Nephron progenitor cell (in vitro differentiated cells): Measurements from ENCODE around the gene SEMA5B.

Source experiments
- DNase-seq: peaks from one replicate; pipeline ENCODE4 v3.0.0; 2021
- H3K27ac Mint-ChIP-seq: 2 replicates; pipeline ENCODE4 v1.8.0; 2021; ENCODE audit warnings: mild to moderate bottlenecking, moderate library complexity, mixed read lengths
- H3K27me3 Mint-ChIP-seq: 2 replicates; pipeline ENCODE4 v1.8.0; 2021; ENCODE audit warnings: mild to moderate bottlenecking, low read depth, mixed read lengths; ENCODE audit not compliant: poor library complexity
- H3K36me3 Mint-ChIP-seq: 2 replicates; pipeline ENCODE4 v1.8.0; 2021; ENCODE audit warnings: low read depth, mixed read lengths
- H3K4me1 Mint-ChIP-seq: 2 replicates; pipeline ENCODE4 v1.8.0; 2021; ENCODE audit warnings: mixed read lengths
- H3K4me3 Mint-ChIP-seq: 2 replicates; pipeline ENCODE4 v1.8.0; 2021; ENCODE audit warnings: mild to moderate bottlenecking, moderate library complexity, mixed read lengths
- H3K9me3 Mint-ChIP-seq: 2 replicates; pipeline ENCODE4 v1.8.0; 2021; ENCODE audit warnings: mild to moderate bottlenecking, moderate library complexity, mixed read lengths
- CTCF ChIP-seq: fragments of 200-600 bp; sonication (generic); IDR thresholded peaks from 2 replicates; pipeline ENCODE4 v1.5.0; 2021; ENCODE audit warnings: antibody characterized with exemption

The SEMA5B gene

GRCh38 chr3:123004201-123004918 lies 23.2 kb downstream of the SEMA5B start:
- no peak for TF ChIP-seq CTCF
- Mint-ChIP-seq H3K27ac (no peak overlapping the region), H3K4me1 (peaks cover 71% of the 10 kb centered on the region)

GRCh38 chr3:123002749-123003497 lies 24.6 kb downstream of the SEMA5B start:
- no peaks in the 10 kb centered on the region for H3K9me3 Mint-ChIP-seq
- no peak for DNase-seq
- no peak for TF ChIP-seq CTCF
- no peak overlapping the region for H3K4me3 Mint-ChIP-seq
- H3K27ac Mint-ChIP-seq: no peak overlapping the region
- no peaks in the 10 kb centered on the region for H3K36me3 Mint-ChIP-seq
- H3K27me3 Mint-ChIP-seq: peaks cover 48% of the 10 kb centered on the region
- H3K4me1 Mint-ChIP-seq: peaks cover 69% of the 10 kb centered on the region

More at GRCh38 chr3:123004201-123004918, 23.2 kb downstream of the SEMA5B start:
- no peak overlapping the region for H3K4me3 Mint-ChIP-seq
- DNase-seq: no peak
- H3K36me3 Mint-ChIP-seq: no peaks in the 10 kb centered on the region
- H3K9me3 Mint-ChIP-seq: no peaks in the 10 kb centered on the region
- peaks cover 48% of the 10 kb centered on the region for H3K27me3 Mint-ChIP-seq

DNA sequence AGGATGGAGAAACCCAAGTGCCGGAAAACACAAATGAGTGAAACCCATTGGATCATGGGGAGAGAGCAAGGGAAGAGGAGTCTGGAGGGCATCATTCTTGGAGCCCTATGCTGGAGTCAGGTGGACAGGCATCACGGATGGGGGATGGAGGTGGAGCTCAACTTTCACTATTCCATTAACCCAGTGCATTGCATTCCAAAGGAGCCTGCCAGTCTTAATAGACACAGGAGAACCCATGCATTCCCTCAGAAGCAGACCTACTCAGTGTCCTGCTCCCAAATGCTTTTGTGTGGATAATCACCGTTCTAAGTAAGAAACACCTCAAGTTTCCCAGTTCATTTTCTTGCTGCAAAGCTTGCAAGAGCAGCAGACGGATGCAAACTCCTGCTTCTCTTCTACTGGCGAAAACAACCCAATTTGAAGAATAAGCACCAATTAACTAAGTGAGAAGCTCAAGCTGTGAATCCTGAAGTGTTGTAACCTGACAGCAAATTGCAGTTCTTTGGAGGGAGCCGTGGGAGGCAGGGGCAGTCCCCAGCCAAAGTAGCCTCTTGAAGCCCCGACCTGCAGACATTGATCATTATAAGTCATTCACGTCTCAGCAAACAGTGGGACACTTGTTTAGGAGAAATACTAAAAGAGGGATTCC lies 25.3 kb downstream of the SEMA5B start:
- no peak overlapping the region for H3K4me3 Mint-ChIP-seq
- H3K9me3 Mint-ChIP-seq: no peaks in the 10 kb centered on the region
- H3K4me1 Mint-ChIP-seq: peaks cover 73% of the 10 kb centered on the region
- TF ChIP-seq CTCF: no peak
- no peak overlapping the region for H3K27ac Mint-ChIP-seq
- DNase-seq: no peak
- H3K27me3 Mint-ChIP-seq: peaks cover 48% of the 10 kb centered on the region
- H3K36me3 Mint-ChIP-seq: no peaks in the 10 kb centered on the region

- Mint-ChIP-seq H3K4me1 (peaks cover 85% of the 10 kb centered on the region), H3K27ac (no peak overlapping the region), H3K4me3 (no peak overlapping the region), H3K36me3 (no peaks in the 10 kb centered on the region), H3K27me3 (peaks cover 43% of the 10 kb centered on the region), H3K9me3 (no peaks in the 10 kb centered on the region)
- no peak for DNase-seq
- no peak for TF ChIP-seq CTCF
Observed at GRCh38 chr3:122998856-122999255, 28.7 kb downstream of the SEMA5B start.

DNA sequence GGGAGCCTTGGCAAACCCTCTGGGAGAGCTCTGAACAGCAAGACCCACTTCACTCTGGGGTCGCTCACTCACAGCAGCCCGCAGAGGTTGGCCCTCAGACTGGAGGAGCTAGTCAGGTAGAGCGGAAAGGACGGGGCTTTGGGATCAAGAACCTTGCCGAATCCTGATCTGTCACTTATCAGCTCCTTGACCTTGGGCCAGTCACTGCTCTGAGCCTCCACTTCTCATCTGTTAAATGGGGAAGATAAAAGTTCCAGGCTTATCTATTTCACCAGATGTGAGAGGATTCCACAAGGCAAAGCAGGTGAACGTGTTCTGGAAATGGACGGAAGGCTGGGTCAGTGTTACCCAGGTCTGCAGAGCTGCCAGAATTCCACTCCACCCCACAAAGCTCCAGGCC lies 29.4 kb downstream of the SEMA5B start:
- H3K27ac Mint-ChIP-seq: no peak overlapping the region
- DNase-seq: no peak
- H3K27me3 Mint-ChIP-seq: peaks cover 43% of the 10 kb centered on the region
- H3K36me3 Mint-ChIP-seq: no peaks in the 10 kb centered on the region
- peak overlapping the region; percentile 18 for H3K4me3 Mint-ChIP-seq
- H3K4me1 Mint-ChIP-seq: peaks cover 88% of the 10 kb centered on the region
- no peak for TF ChIP-seq CTCF
- no peaks in the 10 kb centered on the region for H3K9me3 Mint-ChIP-seq
